Bone marrow (tissue), 2 donors: Measurements from ENCODE around the gene PDE6A.

Experiments used
- DNase-seq, 2 donors: peaks; one replicate each; lab custom pipeline; 2025; lab: John Stamatoyannopoulos, UW

The PDE6A gene

GRCh38 chr5:149810856-149811255 lies 133.7 kb downstream of the PDE6A start:
- DNase-seq: no peak

- DNase-seq: no peak
Measured at GRCh38 chr5:149809931-149810691, 134.5 kb downstream of the PDE6A start.

GRCh38 chr5:149808264-149808982 lies 136.2 kb downstream of the PDE6A start:
- no peak for DNase-seq
